ENCODE results near the gene ARHGAP24. TPM values are rescaled to one million over a fixed set of nuclear protein-coding genes. Genes with fewer than 3 reads are reported as not detected.

Gene ARHGAP24
- total and polyA plus RNA-seq, 4 donors: 1.8 to 15.2 (median 3.3) TPM

DNA sequence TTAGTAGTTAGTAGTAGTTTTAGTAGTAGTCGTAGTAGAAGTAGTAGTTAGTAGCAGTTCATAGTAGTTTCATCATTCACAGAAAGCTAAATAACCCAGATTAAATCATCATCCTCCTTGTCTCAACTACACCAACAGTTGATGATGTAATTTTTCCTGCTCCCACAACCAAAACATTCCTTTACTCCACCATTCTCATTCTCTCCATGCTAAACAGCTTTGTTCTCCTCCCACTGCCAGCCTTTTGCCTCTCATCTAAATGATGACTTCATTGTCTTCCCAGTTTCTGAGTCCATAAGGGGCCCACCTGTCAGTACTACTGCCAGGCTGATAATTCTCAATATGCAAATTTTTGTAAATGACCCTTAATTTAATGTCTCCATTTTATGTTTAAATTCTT lies 68.9 kb downstream of the ARHGAP24 start:
- no peak for TF ChIP-seq GABPA (IDR thresholded peaks at IDR 0.05 in 1 of 2, conservative IDR thresholded peaks at IDR 0.05 in 1 of 2)
- no peak for TF ChIP-seq TAF1 (conservative IDR thresholded peaks at IDR 0.05)
- TF ChIP-seq, protein P1, sequence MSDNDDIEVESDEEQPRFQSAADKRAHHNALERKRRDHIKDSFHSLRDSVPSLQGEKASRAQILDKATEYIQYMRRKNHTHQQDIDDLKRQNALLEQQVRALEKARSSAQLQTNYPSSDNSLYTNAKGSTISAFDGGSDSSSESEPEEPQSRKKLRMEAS (IDR thresholded peaks at IDR 0.05): no peak
- no peak for TF ChIP-seq HNF4A (conservative IDR thresholded peaks at IDR 0.05)
- no peak for TF ChIP-seq NR2F2 (IDR thresholded peaks at IDR 0.05)
- TF ChIP-seq RXRA (IDR thresholded peaks at IDR 0.05): no peak
- TF ChIP-seq RAD21 (IDR thresholded peaks at IDR 0.05): no peak
- TF ChIP-seq YY1 (IDR thresholded peaks at IDR 0.05): no peak
- TF ChIP-seq SP1 (IDR thresholded peaks at IDR 0.05): no peak
- Histone ChIP-seq H3K4me1 (ENCODE audit: control insufficient read depth in 4 of 4, insufficient read depth in 4 of 4, low read length in 3 of 4) (no peaks in the 10 kb centered on the region), H3K4me3 (ENCODE audit: low read depth in 1 of 3, low read length in 3 of 3) (no peak overlapping the region), H3K27me3 (ENCODE audit: control insufficient read depth in 4 of 4, insufficient read depth in 4 of 4, low read length in 3 of 4) (no peaks in the 10 kb centered on the region), H3K9ac (ENCODE audit: low read depth in 1 of 2, low read length in 2 of 2) (no peak overlapping the region), H3K36me3 (ENCODE audit: control insufficient read depth in 4 of 4, insufficient read depth in 3 of 4, low read depth in 1 of 4, low read length in 3 of 4) (no peaks in the 10 kb centered on the region), H3K9me3 (ENCODE audit: control insufficient read depth in 4 of 4, low read length in 3 of 4) (no peaks in the 10 kb centered on the region), H3K27ac (ENCODE audit: low read depth in 1 of 2, low read length in 2 of 2) (no peak overlapping the region)
- 80% methylated on average over 1 of the region's 1 CpG for WGBS
- DNase-seq (ENCODE audit: low spot score): no peak

DNA sequence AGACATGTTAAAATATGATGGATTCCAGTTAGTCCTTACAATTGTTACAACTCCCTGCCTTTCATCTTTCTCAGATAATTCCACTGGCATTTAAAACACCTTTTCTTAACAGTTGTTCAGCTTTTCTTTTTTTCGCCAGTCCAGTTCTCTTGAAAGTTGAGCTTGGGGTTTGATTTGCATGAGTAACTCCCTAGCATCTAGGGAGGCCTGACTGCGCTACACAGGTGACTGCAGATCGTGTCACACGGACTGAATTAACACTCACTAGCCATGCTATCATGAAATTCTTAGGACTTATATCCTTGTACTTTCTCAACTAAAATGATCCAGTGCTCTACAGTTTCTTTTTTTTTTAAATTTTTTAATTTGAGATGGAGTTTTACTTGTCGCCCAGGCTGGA lies 69.8 kb downstream of the ARHGAP24 start:
- no peak overlapping the region for H3K9ac ChIP-seq (ENCODE audit: low read depth in 1 of 2, low read length in 2 of 2)
- TF ChIP-seq GABPA (IDR thresholded peaks at IDR 0.05 in 1 of 2, conservative IDR thresholded peaks at IDR 0.05 in 1 of 2): no peak
- TF ChIP-seq HNF4G (IDR thresholded peaks at IDR 0.05): no peak
- TF ChIP-seq, protein P2, sequence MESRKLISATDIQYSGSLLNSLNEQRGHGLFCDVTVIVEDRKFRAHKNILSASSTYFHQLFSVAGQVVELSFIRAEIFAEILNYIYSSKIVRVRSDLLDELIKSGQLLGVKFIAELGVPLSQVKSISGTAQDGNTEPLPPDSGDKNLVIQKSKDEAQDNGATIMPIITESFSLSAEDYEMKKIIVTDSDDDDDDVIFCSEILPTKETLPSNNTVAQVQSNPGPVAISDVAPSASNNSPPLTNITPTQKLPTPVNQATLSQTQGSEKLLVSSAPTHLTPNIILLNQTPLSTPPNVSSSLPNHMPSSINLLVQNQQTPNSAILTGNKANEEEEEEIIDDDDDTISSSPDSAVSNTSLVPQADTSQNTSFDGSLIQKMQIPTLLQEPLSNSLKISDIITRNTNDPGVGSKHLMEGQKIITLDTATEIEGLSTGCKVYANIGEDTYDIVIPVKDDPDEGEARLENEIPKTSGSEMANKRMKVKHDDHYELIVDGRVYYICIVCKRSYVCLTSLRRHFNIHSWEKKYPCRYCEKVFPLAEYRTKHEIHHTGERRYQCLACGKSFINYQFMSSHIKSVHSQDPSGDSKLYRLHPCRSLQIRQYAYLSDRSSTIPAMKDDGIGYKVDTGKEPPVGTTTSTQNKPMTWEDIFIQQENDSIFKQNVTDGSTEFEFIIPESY (IDR thresholded peaks at IDR 0.05): no peak
- no peak for TF ChIP-seq NR2F2 (IDR thresholded peaks at IDR 0.05)
- no peak for TF ChIP-seq TAF1 (conservative IDR thresholded peaks at IDR 0.05)
- TF ChIP-seq RAD21 (IDR thresholded peaks at IDR 0.05): no peak
- no peak for TF ChIP-seq FOXA1 (IDR thresholded peaks at IDR 0.05)
- no peak for TF ChIP-seq HNF4A (conservative IDR thresholded peaks at IDR 0.05)
- TF ChIP-seq RXRA (IDR thresholded peaks at IDR 0.05): no peak
- no peak for TF ChIP-seq SP1 (IDR thresholded peaks at IDR 0.05)
- TF ChIP-seq, protein P3, sequence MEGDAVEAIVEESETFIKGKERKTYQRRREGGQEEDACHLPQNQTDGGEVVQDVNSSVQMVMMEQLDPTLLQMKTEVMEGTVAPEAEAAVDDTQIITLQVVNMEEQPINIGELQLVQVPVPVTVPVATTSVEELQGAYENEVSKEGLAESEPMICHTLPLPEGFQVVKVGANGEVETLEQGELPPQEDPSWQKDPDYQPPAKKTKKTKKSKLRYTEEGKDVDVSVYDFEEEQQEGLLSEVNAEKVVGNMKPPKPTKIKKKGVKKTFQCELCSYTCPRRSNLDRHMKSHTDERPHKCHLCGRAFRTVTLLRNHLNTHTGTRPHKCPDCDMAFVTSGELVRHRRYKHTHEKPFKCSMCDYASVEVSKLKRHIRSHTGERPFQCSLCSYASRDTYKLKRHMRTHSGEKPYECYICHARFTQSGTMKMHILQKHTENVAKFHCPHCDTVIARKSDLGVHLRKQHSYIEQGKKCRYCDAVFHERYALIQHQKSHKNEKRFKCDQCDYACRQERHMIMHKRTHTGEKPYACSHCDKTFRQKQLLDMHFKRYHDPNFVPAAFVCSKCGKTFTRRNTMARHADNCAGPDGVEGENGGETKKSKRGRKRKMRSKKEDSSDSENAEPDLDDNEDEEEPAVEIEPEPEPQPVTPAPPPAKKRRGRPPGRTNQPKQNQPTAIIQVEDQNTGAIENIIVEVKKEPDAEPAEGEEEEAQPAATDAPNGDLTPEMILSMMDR (IDR thresholded peaks at IDR 0.05; ENCODE audit: low read depth, low read length, missing input control): no peak
- no peak for TF ChIP-seq YY1 (IDR thresholded peaks at IDR 0.05)
- TF ChIP-seq, protein P4, sequence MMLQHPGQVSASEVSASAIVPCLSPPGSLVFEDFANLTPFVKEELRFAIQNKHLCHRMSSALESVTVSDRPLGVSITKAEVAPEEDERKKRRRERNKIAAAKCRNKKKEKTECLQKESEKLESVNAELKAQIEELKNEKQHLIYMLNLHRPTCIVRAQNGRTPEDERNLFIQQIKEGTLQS (IDR thresholded peaks at IDR 0.05): no peak
- no peak for TF ChIP-seq FOXA2 (IDR thresholded peaks at IDR 0.05)
- no peak for TF ChIP-seq EGR1 (IDR thresholded peaks at IDR 0.05; ENCODE audit: low read depth in 2 of 2)
- no peak overlapping the region for H3K4me3 ChIP-seq (ENCODE audit: low read depth in 1 of 3, low read length in 3 of 3)
- H3K4me1 ChIP-seq (ENCODE audit: control insufficient read depth in 4 of 4, insufficient read depth in 4 of 4, low read length in 3 of 4): no peaks in the 10 kb centered on the region
- H3K36me3 ChIP-seq (ENCODE audit: control insufficient read depth in 4 of 4, insufficient read depth in 3 of 4, low read depth in 1 of 4, low read length in 3 of 4): no peaks in the 10 kb centered on the region
- H3K27ac ChIP-seq (ENCODE audit: low read depth in 1 of 2, low read length in 2 of 2): no peak overlapping the region
- no peaks in the 10 kb centered on the region for H3K9me3 ChIP-seq (ENCODE audit: control insufficient read depth in 4 of 4, low read length in 3 of 4)
- no peaks in the 10 kb centered on the region for H3K27me3 ChIP-seq (ENCODE audit: control insufficient read depth in 4 of 4, insufficient read depth in 4 of 4, low read length in 3 of 4)
- WGBS: 88% methylated on average over 5 of the region's 5 CpGs
- DNase-seq (ENCODE audit: low spot score): no peak

Data from liver (tissue), 9 donors.